GM18511 (cell line): Measurements from ENCODE around the gene TMEM94.

Source experiments
- ATAC-seq: cut with Tn5 transposase; IDR thresholded peaks from one replicate; pipeline ENCODE4 v1.9.1; 2021; ENCODE audit warnings: mild to moderate bottlenecking, moderate library complexity; ENCODE audit not compliant: unreplicated experiment

The TMEM94 gene

DNA sequence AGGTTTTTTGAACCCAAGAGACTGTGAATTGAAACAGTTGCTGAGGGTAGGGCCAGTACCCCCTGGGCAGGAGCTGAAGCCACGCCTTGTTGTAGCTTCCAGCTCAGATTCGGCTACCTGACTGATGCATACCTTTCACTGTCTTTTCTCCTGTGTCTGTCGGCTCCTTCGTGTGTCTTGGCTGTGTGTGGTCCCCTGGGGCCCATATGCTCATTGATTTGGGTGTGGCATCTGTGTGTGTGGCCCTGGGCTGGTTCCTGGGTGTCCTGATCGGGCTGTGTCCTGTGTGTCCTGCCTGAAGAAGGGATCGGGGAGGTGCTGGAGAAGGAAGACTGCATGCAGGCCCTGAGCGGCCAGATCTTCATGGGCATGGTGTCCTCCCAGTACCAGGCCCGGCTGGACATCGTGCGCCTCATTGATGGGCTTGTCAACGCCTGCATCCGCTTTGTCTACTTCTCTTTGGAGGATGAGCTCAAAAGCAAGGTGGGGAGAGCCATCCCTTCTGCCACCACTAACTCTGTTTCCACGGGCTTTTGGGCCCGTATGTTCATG is 38.0 kb downstream of the TMEM94 start:
- no peak for ATAC-seq

DNA sequence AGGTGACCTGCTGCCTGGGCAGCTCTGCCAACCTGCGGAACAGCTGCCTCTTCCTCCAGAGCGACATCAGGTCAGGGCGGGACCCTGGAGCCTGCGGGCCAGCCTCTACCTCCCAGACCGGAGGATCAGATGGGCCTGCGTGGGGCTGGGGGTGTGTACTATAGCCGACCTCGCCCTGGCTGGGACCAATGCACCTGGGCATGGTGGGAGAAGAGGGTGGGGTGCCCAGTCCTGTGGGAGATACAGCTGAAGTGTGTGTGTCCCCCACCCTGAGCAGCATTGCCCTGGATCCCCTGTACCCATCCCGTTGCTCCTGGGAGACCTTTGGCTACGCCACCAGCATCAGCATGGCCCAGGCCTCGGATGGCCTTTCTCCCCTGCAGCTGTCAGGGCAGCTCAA is 39.6 kb downstream of the TMEM94 start:
- no peak for ATAC-seq

DNA sequence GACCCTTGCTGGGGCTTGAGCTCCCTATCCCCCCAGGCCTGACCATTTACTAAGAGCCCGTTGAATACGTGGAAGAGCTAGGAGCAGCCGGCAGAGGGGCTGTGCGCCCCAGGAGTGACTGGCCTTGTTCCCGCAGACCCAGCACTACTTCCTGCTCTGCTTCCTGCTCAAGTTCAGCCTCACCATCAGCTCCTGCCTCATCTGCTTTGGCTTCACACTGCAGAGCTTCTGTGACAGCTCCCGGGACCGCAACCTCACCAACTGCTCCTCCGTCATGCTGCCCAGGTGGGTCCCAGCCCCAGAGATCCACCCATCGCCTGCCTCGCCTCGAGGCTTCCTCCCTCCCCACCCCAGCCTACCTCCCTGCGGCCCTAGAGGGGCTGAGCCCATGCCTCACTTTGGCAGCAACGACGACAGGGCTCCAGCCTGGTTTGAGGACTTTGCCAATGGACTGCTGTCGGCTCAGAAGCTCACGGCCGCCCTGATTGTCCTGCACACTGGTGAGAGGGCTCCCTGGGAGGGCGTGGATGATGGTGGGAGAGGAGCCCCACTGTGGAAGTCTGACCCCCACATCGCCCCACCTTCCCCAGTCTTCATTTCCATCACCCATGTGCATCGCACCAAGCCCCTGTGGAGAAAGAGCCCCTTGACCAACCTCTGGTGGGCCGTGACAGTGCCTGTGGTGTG is 41.7 kb downstream of the TMEM94 start:
- no peak for ATAC-seq

DNA sequence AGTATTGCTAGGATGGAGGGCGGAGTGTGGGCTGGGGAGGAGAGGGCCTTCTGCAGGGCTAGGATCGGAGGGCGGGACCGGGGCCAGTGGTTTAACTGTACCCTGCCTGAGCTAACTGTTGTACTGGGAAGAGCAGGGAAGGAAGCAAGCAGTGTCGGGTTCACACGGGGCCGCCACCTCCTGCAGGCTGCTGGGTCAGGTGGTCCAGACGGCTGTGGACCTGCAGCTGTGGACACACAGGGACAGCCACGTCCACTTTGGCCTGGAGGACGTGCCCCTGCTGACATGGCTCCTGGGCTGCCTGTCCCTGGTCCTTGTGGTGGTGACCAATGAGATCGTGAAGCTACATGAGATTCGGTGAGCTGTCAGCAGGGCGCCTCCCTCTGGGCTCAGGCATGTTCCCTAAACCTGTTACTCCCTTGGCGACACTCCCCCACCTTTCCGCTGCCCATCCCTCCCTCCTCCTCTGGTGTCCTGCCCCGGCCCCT is 42.3 kb downstream of the TMEM94 start:
- no peak for ATAC-seq

DNA sequence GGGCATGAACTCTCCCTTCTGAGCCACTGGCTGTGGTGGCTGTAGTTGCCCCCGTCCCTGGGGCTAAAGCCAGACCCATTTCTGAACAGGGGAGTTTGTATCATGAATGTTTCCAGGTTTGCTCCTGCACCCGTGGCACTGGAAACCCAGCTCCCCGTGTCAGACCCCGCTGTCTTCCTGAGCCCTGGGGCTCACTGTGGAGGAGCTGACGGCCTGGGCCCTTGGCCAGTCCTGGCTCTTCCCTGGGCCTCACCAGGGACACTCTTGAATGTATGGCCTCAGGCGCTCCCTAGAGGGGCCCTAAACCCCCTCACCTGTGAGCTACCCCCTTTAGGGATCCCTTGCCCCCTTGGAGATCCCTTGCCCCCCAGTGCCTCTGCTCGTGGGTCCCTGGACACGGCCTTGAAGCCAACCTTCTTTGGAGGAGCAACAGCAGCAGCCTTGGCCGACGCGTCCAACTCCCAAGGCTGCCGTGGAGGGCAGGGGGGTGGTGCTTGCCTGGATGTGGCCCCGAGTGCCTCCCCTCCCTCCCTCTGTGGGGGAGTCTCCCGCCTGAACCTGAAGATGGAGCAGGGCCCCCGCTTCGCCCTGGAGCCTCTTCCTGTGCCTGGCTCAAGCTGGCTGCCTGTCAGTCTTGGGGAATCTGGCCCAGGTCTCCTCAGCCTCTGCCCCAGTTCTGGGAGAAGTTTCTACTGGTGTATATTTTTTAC is 43.0 kb downstream of the TMEM94 start:
- no peak for ATAC-seq

DNA sequence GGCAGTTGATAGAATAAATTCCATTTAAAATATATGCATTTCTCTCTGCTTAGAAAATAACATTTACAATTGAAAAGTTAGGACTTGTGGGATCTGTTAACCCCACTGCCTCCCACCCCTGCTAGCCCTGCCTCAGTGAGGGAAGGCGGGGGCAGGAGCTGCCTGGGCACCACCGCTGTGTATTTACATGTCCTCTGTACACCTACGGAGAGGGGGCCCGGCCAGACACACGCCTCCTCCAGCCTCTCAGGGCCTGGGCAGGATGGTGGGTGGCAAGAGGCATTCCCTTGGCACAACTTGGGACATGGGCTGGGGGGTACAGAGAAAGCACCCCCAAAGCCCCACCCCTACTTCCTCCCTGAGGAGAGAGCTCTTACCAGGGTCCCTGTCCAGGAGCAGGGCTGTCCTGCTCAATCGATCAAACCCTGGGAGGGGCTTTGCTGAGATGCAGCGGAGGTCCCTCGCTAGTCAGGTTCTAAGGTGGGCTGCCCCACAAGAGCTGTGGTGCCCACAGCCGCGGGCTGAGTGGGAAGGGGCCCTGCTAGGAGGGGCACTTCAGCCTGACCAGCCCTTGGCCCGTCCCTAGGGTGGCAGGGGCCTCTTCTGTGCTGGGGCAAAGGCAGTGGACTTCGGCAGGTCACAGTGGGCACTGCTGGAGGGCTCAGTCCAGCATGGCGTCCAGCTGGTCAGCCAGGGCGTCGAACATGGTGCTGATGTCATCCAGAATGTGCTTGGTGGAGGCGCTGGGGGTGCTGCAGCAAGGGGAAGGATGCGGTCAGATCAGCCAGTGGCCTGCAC is 44.2 kb downstream of the TMEM94 start:
- ATAC-seq: no peak

DNA sequence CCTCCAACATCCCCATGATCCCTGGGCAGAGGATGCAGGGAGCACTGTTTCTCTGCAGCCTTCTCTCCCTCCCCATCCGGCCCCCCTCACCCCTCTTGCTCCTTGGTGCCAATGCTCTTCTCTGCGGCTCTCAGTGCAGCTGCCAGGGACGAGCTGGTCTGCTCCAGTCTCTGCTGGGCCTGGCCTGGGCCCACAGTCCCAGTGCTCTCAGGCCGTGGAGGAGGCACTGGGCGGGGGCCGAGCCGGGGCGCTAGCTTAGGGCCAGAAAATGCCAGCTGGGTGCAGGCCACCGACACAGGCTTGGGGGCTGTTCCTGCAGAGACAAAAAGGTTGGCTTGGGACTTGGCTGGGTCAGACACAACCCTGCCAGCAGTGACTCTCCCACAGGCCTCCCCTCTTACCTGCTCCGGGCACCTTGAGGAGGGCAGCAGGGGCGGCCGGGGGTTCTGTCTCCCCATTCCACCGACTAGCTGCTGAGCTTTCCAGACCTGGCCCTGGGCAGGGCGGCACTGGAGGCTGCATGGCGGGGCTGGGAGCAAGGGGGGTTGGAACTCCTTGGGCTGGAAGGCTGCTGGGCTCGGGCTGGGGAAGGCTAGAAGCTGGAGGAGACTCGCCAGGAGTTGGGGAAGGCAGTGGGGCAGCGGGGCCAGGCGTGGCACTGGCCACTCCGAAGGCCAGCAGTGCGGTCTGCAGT is 45.1 kb downstream of the TMEM94 start:
- no peak for ATAC-seq

DNA sequence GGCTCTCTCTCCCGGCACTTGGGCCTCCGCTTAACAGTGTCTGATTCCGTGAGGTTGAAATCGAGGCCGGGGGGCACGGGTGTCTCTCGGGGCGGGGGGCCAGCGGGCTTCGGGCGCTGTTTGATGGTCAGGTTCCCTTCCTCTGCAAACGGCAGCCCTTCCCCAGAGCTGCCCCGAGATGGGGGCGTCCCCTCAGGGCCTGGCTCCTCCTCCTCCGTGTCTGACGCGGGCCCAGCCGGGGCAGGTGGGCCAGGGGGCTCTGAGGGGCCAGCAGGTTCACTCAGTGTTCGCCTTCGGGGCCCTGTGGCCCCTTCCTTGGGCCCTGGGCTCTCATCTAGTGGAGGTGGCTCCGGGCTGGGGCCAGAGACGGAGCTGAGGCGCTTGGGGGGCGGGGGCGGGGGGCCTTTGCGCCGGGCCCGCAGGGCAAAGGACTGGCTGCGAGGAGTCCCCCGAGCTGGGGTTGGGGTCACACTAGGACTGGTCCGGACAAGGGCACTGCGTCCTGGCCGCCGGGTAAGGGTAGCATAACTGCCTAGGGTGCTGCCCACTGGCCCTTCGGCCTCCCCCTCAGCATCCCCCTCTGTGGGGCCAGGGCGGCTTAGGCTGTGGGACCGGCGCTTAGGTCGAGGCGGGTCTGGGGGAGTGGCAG is 45.8 kb downstream of the TMEM94 start:
- no peak for ATAC-seq

DNA sequence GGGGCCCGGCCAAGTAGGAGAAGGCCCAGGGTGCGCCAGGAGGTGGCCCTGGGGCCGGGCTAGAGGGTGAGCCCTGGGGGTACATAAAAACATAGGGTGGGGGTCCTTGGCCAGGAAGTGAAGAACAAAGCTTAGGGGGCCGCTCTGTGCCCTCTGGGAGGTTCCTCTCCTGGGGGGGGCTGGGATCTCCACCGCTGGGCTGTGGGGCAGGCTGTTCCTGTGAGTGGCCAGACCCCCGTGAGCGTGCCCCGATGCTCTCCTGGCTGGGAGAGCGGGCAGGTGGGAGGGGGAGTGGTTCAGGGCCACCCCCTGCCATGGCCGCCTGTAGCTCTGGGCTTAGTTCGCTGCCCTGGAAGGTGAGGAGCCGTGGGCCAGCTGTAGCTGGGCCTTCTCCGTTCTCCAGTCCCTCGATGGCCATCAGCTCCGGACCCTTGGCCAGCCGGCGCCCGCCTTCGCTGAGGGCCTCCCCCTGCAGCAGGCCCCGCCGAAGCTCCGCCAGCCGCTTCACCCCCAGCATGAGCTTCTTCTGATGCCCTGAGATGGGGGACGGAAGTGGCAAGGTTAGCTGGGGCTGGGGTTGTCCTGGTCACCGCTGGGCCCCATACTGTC is 46.4 kb downstream of the TMEM94 start:
- no peak for ATAC-seq

DNA sequence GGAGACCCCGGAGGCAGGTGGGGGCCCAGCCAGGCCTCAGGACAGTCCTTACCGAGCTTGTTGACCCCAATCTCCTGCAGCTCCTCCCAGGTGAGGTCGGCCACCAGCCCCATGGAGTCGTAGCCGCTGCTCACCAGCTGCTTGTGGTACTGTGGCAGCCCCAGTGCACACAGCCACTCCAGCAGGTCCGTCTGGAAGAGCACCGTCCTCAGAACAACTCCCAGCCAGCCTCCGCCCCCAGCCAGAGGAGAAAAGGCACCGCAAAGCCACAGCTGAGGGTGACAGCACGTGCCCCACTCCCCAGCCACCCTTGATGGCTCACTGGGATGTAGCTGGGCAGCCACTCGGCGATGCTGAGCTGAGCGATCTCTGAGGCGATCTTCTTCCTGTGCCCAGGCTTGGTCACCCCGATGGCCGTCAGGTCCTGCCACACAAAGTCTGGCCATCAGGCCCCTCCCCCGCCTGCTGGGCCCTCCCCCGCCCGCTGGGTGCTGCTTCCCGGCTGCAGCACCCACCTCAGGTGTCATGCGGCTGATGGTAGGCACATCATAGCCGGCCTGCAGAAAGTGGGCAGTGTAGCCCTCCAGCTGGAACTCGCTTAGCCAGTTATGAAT is 47.0 kb downstream of the TMEM94 start:
- no peak for ATAC-seq

DNA sequence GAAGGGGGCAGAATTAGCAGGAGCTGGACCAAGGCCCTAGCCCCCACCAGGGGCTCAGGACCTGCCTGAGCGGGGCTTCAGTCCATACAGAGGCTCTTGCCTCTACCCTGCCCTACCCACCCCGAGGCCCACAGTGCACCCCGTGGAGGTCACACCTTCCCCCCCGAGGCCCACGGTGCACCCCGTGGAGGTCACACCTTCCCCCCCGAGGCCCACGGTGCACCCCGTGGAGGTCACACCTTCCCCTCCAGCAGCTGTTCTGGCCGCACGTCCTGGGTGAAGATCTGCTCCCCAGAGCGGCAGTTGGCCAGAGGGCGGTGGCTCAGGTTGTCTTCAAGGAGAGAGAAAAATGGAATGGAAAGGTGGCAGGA is 47.5 kb downstream of the TMEM94 start:
- ATAC-seq: no peak

DNA sequence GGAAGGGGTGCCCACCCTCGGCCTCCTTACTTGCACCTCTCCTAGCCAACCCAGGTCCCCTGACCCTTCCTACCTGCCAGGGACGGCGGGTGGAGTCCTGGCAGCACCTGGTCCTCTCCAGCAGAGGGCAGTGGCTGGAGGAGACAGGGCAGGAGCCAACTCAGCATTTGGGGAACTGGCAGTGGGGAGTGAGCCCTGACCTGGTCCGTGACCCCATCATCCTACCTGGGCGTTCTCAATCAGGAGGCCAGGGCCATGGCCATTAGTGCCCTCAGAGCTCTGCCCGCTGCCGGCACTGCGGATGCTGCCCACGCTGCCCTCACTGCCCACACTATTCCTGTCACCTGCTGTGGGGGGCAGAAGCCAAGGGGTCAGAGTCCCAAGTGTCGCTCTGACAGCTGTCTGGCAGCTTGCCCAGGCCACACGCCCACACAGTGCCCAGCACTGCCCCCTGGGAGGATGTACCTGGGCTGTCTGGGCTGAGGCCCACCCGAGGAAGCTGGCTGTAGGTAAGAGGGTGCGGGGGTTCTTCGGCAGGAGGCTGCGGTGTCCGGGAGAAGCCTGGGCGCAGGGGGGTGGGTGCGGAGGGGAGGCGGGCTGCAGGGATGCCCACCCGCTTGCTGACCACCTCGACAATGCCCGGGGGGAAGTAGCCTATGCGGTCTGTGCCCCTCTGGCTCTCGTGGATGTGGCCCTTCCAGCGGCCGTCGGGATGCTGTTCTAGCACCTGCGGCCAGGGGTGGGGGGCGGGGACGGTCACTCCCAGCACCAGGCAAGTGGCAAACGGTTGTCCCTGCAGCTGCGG is 48.1 kb downstream of the TMEM94 start:
- no peak for ATAC-seq

DNA sequence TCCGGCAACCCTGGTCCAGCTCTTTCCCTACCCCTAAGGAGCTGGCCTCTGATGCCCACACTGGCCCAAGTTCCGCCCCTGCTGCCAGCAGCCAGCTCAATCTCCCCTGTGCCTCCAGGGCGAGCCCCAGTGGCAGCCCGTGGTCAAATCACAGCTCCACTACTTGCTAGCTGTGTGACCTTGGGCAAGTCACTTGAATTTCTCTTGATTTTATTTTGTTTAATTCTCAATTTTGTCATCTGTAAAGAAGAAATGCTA is 48.6 kb downstream of the TMEM94 start:
- ATAC-seq: no peak

DNA sequence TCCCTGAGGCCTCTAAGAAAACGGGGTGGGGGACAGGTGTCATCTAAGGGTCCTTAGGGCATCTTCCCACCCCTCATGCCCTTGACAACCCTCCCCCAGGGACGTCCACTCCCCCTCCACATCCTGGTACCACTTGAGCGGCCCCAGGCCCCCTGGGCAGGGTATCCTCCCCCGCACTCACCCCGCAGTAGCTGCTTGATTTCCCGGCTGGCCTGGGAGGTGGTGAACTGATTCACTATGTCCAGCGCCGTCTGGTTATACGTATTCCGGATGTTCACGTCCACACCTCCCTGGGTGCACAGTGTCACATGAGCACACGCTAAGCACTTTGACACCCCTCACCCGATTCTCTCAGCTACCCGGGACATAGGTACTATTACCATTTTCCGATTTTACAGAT is 49.2 kb downstream of the TMEM94 start:
- ATAC-seq: no peak

DNA sequence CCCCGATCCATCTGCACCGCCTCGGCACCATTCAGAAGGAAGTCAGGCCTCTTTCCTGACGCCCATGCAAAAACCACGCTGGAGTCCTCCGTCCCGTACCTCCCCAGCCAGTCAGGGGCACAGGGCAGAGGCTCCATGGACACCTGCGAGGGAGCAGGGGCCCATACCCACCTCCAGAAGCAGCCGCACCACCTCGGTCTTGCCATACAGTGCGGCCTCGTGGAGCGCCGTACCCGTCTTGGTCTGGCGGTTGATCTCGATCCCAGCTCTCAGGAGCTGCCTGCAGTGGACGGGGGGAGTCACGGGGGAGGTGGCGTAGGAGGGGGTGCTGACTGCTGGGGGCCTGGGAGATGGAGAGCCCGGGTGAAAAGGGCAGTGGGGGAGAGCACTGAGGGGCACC is 49.7 kb downstream of the TMEM94 start:
- ATAC-seq: no peak

DNA sequence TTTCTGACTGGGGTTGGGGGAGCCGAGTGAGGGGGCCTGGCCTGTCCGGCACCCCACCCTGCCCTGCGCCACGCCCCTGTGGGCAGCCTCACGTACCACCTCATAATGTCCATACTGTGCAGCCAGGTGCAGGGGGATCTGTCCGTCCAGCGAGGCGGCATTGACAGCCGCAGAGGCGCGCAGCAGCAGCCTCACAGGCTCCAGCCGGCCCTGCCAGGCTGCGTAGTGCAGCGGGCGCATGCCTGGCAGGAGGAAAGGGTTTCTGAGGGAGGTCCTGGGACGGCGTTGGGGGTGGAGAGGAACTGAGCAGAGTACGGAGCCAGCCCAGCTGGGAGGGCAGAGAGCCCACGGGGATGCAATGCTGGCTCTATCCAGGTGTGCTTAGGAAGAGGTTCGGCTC is 50.5 kb downstream of the TMEM94 start:
- no peak for ATAC-seq

DNA sequence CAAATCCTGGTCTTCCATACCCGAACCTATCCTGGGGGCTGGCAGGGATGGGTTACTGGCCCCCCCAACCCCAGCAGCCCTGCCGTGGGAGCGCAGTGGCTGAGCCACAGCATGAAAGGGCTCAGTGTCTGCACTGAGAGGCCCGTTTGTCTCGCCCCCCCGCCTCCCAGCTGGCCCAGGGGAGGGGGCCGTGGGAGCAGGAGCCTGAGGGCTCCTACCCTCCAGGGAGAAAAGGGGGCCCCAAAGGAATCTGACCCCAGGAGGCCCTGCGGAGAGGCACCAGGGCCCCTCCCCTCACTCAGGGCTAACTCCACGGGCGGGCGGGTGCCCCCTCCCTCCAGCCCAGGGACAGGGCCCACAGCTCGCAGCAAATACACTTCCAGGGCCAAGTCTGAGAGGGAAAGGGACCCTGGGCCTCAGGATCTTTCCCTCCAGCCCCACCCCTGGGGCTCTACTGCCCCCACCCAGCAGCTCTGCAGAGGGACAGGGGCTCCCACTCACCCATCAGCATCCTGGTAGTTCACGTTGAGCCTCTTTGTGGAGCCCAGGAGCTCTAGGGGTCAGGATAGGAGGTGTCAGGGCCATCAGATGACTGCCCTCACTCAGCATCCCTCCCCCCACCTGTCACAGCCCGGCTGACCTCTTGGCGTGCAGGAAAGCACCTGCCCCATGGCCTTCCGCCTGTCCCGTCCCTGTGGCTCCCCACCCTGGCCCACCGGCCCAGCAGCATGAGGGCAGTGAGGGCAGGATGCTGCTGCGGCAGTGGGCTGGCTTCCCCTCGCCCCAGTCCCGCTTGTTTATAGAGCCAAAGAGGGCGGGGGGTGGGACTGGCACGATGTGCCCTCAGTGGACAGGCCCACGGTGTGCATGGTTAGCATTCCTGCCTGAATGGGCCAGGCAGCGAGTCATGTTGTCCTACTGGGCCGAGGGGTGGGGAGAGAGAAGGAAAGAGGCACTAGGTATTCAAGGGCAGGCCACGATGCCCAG is 51.6 kb downstream of the TMEM94 start:
- ATAC-seq: no peak

DNA sequence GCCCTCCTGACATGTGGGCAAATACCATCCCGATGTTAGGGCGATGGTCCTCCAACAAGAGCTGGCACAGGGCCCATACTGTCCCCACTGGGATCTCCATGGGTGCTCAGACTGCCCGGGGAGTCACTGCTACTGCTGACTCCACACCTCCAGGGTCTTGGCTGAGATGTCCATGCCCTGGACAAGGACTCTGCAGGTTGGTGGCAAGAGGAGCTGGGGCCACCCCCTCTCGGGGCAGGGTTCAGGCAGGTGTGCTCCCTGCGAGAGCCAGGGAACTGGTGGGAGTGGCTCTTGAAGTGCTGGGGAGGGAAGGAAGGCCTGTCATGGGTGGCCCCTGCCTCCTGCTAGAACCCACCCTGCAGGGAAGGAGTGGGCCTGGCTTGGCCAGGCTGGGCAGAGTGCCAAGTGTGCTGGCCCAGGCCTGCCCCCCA is 52.5 kb downstream of the TMEM94 start:
- ATAC-seq: no peak
